Fibroblast of peridontal ligament (primary cell): Measurements from ENCODE around the gene ENTPD2.

Source experiments
- DNase-seq: peaks from one replicate; pipeline ENCODE4 v3.0.0-alpha.2; 2010; ENCODE audit errors: extremely low read depth

The ENTPD2 gene

DNA sequence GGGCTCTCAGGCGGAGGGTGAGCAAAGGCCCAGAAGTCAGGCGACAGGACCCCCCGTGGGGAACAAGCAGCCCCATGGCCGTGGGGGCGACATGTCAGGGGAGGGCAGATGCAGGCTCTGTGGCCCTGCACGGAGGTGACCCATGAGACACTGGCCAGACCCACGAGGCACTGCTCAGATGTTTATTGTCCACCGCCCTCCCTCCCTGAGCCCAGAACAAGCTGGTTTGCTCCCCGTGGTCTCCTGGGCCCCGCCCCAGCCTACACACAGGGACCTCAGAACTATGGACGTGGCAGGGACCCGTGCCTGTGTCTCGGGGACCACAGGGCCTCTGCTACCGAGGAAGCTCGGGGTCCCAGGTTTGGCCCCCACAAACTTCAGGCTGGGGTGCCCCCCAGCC lies 23.9 kb downstream of the ENTPD2 start:
- no peak for DNase-seq

GRCh38 chr9:137029058-137029936 lies 24.6 kb downstream of the ENTPD2 start:
- peak; percentile 35 for DNase-seq

DNA sequence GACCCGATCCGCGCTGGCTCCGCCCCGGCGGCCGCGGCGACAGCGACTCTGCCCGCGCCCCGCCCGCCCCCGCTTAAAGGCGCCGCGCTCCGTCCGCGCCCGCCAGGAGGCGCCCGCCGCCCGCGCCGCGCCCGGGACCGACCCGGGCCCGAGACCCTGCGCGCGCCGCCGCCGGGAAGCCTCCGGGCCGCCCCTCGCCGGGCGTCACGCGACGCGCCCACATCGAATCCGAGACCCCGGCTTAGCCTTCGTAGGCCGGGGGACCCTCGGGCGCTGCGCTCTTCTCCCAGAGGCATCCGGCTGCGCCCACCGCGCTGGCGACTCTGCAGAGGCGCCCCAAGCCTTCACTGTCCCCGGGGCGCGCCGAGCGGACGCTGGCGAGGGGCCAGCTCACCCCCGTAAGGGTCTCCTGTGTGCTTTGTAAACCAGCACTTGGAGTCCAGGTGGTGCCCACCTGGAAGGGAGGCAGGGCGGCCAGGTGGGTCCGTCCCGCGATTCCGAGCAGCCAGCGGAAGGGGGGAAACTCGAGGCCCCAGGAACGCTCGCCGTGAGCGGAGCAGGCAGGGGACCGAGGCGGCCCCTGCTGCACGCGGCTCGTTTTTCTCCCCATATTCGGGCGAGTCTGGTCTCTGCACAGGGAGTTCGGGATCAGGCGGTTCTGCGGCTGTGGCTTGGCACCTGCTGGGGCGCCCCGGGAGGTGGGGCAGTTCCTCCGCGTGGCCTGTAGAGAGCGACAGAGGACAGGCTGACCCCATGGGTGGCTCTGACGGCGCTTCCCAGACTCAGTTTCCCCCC lies 25.4 kb downstream of the ENTPD2 start:
- DNase-seq, result peak; percentile 6

GRCh38 chr9:137027369-137028262 lies 26.2 kb downstream of the ENTPD2 start, which contains the start of gene ABCA2:
Gene ABCA2 (minus strand): TSS chr9:137028237. CDS start chr9:137028140, 97 bp downstream.
- no peak for DNase-seq

DNA sequence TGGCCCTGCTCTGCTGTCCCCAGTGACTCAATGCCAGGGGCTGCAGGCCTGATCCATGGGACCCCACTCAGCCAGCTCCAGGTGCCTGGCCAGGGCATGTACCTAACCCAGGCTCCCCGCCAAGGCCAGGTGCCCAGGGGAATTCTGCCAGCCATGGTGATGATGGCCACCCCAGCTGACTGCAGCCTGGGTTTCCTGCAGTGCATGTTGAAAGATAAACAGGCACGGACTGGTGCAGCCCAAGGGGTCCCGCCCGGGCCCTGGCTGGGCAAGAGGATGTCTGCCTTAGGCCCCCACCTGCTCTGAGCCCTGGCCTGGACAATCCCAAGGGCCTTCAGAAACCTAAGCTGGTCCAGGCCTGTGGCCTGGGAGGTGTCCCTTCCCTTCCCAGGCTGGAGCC lies 27.0 kb downstream of the ENTPD2 start:
- DNase-seq, result no peak

DNA sequence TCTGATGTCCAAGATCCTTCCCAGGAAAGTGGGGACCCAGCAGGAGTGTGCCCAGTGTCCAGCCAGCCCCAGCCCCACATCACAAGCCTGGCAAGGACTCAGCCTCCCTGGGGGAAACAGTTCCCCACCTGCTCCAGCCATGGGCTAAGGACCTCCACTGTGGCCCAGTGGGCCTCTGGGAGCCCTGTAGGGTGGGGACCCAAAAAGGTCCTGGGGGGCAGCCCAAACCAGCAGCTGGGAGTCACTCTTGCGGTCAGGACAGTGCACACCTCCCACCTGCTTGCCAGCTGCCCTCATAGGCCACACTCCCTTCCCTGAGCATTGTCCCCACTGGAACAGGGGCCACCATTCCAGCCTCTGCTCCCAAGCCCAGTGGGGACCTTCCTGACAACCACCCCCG lies 27.5 kb downstream of the ENTPD2 start:
- no peak for DNase-seq

- no peak for DNase-seq
These were observed 28.3 kb downstream of the ENTPD2 start for GRCh38 chr9:137025517-137025966.

- DNase-seq, result no peak
These were observed 30.3 kb downstream of the ENTPD2 start for GRCh38 chr9:137023583-137023991.

GRCh38 chr9:137023157-137023556 lies 30.7 kb downstream of the ENTPD2 start:
- DNase-seq, result no peak

GRCh38 chr9:137022662-137023008 lies 31.2 kb downstream of the ENTPD2 start:
- DNase-seq, result no peak

GRCh38 chr9:137021979-137022661 lies 31.7 kb downstream of the ENTPD2 start:
- no peak for DNase-seq

- no peak for DNase-seq
These were observed 32.3 kb downstream of the ENTPD2 start for GRCh38 chr9:137021568-137021978.

GRCh38 chr9:137020771-137021567 lies 32.9 kb downstream of the ENTPD2 start:
- no peak for DNase-seq

DNA sequence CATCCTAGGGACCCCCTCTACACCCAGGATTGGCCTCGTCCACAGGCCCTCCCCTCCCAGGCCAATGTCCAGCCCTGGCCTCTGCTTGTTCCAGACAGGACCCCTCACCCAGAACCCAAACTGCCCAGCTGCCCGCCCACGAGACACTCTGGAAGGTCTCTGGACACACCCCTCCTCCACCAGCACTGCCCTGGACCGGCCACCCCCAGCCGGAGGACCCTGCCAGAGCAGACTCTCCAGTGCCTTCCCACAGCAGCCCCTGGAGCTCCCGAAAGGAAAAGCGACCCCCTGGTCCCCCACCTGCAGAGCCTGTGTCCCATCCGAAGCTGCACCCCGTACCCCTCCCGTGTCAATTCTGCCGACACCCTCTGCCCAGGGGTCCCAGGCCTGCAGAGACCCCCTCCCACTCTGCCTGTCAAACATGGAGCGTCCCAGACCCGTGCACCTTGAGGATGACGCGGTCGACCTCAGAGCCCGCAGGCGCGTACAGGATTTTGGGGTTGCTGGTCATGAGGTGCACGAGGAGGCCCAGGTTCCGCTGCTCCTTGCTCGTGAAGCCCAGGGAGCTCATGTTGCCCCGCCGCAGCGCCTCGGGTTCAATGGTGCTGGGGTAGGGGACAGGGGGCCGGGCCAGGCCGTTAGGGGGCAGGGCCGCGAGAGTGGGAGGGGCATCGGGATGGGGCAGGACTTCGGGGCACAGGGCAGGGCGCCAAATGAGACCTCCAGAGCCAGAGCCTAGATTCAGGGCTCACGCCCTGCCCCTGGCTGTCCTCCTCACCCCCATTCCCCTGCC lies 33.8 kb downstream of the ENTPD2 start:
- DNase-seq, result no peak

GRCh38 chr9:137018761-137019559 lies 34.9 kb downstream of the ENTPD2 start:
- no peak for DNase-seq

DNA sequence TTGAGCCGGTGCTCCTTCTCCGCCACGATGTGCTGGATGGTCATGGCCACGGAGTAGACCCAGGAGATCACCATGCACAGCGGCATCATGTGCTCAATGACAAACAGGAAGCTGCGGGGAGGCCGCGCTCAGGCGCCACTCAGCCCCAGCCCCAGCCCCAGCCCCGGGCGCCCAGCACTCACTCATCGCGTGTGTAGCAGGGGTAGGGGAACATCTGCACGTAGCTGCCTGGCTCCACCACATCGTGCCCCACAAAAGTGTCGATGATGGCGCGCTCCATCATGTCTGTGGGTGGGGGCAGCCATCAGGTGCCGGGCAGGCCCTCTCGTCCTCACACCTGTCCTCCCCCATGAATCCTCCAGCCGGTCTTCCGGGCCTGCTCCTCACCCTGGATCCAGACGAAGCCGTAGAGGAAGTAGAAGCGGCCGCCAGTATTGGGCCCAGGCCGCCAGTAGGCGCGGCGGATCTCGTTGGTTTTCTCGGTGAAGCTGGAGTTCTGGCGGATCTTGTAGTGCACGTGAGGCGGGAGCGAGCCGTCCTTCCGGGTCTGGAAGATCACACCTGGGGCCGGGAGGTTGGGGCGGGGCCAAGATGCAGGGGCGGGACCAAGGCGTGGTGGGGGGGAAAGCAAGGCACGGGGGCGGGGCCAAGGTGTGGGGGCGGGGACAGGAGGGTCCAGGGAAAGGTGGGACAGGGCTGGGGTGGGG lies 35.9 kb downstream of the ENTPD2 start:
- no peak for DNase-seq

DNA sequence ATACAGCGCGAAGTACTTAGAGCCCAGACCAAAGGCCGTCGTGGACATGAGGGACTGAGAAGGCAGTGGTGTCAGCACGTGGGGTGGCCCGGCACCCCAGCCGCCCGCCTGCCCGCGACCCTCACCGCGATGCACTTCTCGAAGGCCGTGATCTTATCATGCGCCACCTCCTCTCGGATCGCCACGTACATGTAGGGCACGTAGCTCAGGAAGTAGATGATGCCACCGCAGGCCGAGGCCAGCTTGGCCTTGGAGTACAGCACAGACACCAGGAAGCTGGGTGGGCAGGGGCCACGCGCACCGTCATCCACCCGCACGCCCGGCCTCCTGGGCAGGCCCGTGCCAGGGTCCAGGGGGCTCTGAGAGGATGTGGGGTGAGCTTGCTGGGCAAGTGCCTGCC lies 36.8 kb downstream of the ENTPD2 start:
- DNase-seq, result no peak

DNA sequence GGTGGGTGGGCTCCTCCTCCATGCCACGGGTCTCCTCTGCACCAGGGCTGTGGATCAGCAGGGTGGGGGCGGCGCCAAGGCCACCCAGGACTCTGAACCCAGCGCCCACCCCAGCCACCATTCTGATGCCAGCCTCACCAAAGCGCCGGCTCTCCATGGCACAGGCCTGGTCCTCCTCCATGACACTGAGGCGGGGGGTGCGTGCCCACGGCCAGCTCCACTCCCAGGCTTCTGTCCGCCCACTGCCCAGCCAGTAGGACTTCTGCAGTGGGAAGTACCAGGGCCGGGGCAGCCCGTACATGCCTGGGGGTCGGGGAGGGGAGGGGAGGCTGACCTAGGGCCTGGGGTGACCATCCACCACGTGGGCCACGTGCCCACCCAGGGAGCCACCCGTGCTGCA lies 37.4 kb downstream of the ENTPD2 start:
- no peak for DNase-seq
